Neural progenitor cell (in vitro differentiated cells): ENCODE results near the gene TMBIM4. TPM values are rescaled to one million over a fixed set of nuclear protein-coding genes. Genes with fewer than 3 reads are reported as not detected.

Source experiments
- DNase-seq: peaks from one replicate; pipeline ENCODE4 v3.0.0-alpha.2; 2016; ENCODE audit warnings: low spot score
- H2AFZ ChIP-seq: fragments of 200-600 bp; sonication (generic); replicated peaks from 2 replicates; pipeline ENCODE4 v1.6.1; 2016; ENCODE audit warnings: antibody characterized with exemption
- H3F3A ChIP-seq: fragments of 200-600 bp; sonication (generic); 2 replicates; pipeline ENCODE4 v1.6.1; 2016; ENCODE audit warnings: antibody characterized with exemption, low read depth
- H3K27ac ChIP-seq: fragments of 200-600 bp; sonication (generic); 2 replicates; pipeline ENCODE4 v1.5.1; 2016; ENCODE audit warnings: mild to moderate bottlenecking
- H3K27me3 ChIP-seq: fragments of 200-600 bp; sonication (generic); 2 replicates; pipeline ENCODE4 v1.6.1; 2016; ENCODE audit warnings: mild to moderate bottlenecking, moderate library complexity
- H3K36me3 ChIP-seq: fragments of 200-600 bp; sonication (generic); 2 replicates; pipeline ENCODE4 v1.5.1; 2016
- H3K4me1 ChIP-seq: fragments of 200-600 bp; sonication (generic); 2 replicates; pipeline ENCODE4 v1.6.1; 2016; ENCODE audit warnings: mixed run types
- H3K4me2 ChIP-seq: fragments of 200-600 bp; sonication (generic); 2 replicates; pipeline ENCODE4 v1.6.1; 2016
- H3K4me3 ChIP-seq: fragments of 200-600 bp; sonication (generic); 2 replicates; pipeline ENCODE4 v1.5.1; 2016
- H3K79me2 ChIP-seq: fragments of 200-600 bp; sonication (generic); 2 replicates; pipeline ENCODE4 v1.6.1; 2016; ENCODE audit warnings: low read depth
- H3K9ac ChIP-seq: fragments of 200-600 bp; sonication (generic); 2 replicates; pipeline ENCODE4 v1.6.1; 2016
- H3K9me3 ChIP-seq: fragments of 200-600 bp; sonication (generic); 2 replicates; pipeline ENCODE4 v1.5.1; 2016; ENCODE audit warnings: low read depth
- H4K20me1 ChIP-seq: fragments of 200-600 bp; sonication (generic); 2 replicates; pipeline ENCODE4 v1.6.1; 2016; ENCODE audit warnings: low read depth
- H3K27ac Mint-ChIP-seq: 3 replicates; pipeline ENCODE4 v1.8.0; 2021; ENCODE audit warnings: mixed read lengths
- H3K27me3 Mint-ChIP-seq: 2 replicates; pipeline ENCODE4 v1.8.0; 2022; ENCODE audit warnings: low read depth, mild to moderate bottlenecking, inconsistent platforms, moderate library complexity, mixed read lengths; ENCODE audit not compliant: insufficient read depth
- H3K36me3 Mint-ChIP-seq: 3 replicates; pipeline ENCODE4 v1.8.0; 2021; ENCODE audit warnings: mixed read lengths
- H3K4me1 Mint-ChIP-seq: 3 replicates; pipeline ENCODE4 v1.8.0; 2021; ENCODE audit warnings: mixed read lengths
- H3K4me3 Mint-ChIP-seq: 3 replicates; pipeline ENCODE4 v1.8.0; 2021; ENCODE audit warnings: mild to moderate bottlenecking, moderate library complexity, mixed read lengths
- H3K9me3 Mint-ChIP-seq: 3 replicates; pipeline ENCODE4 v1.8.0; 2020; ENCODE audit warnings: mixed read lengths
- EZH2 ChIP-seq: fragments of 200-600 bp; sonication (generic); IDR thresholded peaks from 2 replicates; pipeline ENCODE4 v1.6.1; 2017; ENCODE audit warnings: antibody characterized with exemption, mild to moderate bottlenecking, moderate library complexity
- EZH2phosphoT487 ChIP-seq: fragments of 200-600 bp; sonication (generic); IDR thresholded peaks from 2 replicates; pipeline ENCODE4 v1.6.1; 2017; ENCODE audit warnings: antibody characterized with exemption
- total RNA-seq: library from RNA; depleted of rRNA; stranded (reverse); fragments of >200 nt; gene quantifications from 2 replicates; pipeline ENCODE4 v1.2.3, GENCODE V29; 2015; ENCODE audit warnings: low replicate concordance
- TF ChIP-seq, protein P1 (sequence below): fragments of 200-600 bp; sonication (generic); IDR thresholded peaks from 2 replicates; pipeline ENCODE4 v1.5.1; 2017; ENCODE audit warnings: antibody characterized with exemption, mild to moderate bottlenecking

TMBIM4 gene
- total RNA-seq, 1 donor from 2014 or later = 63.7 TPM

DNA sequence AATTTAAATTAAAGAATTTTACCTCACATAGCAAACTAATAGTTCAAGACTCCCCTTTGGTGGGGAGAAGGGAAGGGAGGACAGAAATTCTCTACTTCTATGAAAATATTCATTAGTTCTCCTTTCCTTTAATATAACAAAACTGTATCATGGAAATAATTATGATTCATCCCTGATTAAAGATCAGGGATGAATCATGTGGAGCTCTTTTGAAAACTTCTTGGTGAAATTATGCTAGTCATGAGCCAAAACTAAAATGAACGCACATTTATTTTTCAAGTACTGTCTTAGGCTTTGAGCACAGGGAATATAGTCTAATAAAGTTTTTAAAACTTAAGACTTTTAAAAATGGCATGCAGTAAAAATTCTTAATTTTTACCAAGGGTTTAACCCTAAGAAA, 17.1 kb downstream of the TMBIM4 start:
- H3F3A ChIP-seq = no peaks in the 10 kb centered on the region
- H3K79me2 ChIP-seq = no peaks in the 10 kb centered on the region
- Mint-ChIP-seq H3K4me3 (no peak overlapping the region), H3K27ac (no peak overlapping the region), H3K4me1 (no peaks in the 10 kb centered on the region), H3K27me3 (no peaks in the 10 kb centered on the region), H3K9me3 (no peaks in the 10 kb centered on the region), H3K36me3 (no peaks in the 10 kb centered on the region)
- no peak overlapping the region for H3K4me2 ChIP-seq
- DNase-seq = no peak
- H3K27ac ChIP-seq = no peak overlapping the region
- H3K4me1 ChIP-seq = no peaks in the 10 kb centered on the region
- no peak overlapping the region for H3K9ac ChIP-seq
- no peak overlapping the region for H3K4me3 ChIP-seq
- no peaks in the 10 kb centered on the region for H3K9me3 ChIP-seq
- no peaks in the 10 kb centered on the region for H3K27me3 ChIP-seq
- H3K36me3 ChIP-seq = no peaks in the 10 kb centered on the region
- H4K20me1 ChIP-seq = no peaks in the 10 kb centered on the region
- no peak for TF ChIP-seq EZH2phosphoT487
- TF ChIP-seq, protein P1, sequence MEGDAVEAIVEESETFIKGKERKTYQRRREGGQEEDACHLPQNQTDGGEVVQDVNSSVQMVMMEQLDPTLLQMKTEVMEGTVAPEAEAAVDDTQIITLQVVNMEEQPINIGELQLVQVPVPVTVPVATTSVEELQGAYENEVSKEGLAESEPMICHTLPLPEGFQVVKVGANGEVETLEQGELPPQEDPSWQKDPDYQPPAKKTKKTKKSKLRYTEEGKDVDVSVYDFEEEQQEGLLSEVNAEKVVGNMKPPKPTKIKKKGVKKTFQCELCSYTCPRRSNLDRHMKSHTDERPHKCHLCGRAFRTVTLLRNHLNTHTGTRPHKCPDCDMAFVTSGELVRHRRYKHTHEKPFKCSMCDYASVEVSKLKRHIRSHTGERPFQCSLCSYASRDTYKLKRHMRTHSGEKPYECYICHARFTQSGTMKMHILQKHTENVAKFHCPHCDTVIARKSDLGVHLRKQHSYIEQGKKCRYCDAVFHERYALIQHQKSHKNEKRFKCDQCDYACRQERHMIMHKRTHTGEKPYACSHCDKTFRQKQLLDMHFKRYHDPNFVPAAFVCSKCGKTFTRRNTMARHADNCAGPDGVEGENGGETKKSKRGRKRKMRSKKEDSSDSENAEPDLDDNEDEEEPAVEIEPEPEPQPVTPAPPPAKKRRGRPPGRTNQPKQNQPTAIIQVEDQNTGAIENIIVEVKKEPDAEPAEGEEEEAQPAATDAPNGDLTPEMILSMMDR = no peak
- no peak for TF ChIP-seq EZH2
- no peak overlapping the region for H2AFZ ChIP-seq

DNA sequence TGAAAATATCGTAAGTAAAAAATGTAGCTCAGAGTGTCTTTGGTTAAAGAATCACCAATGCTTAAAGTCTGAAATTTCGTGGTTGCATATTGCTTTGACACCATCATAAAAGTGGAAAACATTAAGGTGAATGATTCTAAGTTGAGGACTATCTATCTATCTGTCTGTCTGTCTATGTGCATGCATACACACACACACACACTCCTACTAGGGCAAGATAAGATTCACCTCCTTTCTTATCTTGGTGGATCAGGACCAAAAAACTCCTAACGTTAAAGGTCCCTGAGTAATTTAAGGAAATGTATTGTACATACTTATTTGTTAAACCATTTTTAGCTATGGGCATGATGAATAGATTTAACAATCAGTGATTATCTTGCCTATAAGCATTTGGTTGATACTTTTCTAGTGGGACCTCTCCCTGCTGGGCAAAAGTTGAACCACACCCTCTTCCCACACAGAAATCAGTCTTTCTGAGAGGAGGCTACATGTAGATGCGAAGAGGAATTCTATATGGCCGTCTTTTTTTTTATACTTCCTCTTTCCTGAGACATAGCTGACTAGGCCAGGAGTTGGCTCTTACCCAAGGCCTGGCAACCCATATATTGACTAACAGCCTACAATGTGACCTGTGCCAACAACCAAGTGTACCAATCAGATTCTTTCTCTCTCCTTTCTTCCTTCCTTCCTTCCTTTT, 19.9 kb downstream of the TMBIM4 start:
- no peak overlapping the region for H3K9ac ChIP-seq
- H3K27ac ChIP-seq = no peak overlapping the region
- H3K27me3 Mint-ChIP-seq = no peaks in the 10 kb centered on the region
- no peaks in the 10 kb centered on the region for H3K9me3 ChIP-seq
- H3F3A ChIP-seq = no peaks in the 10 kb centered on the region
- no peak overlapping the region for H3K4me3 ChIP-seq
- no peaks in the 10 kb centered on the region for H3K79me2 ChIP-seq
- TF ChIP-seq EZH2phosphoT487 = no peak
- TF ChIP-seq, protein P1 = peak; percentile 21
- H4K20me1 ChIP-seq = no peaks in the 10 kb centered on the region
- H3K36me3 Mint-ChIP-seq = peaks cover 2% of the 10 kb centered on the region
- no peak overlapping the region for H3K4me2 ChIP-seq
- peaks cover 2% of the 10 kb centered on the region for H3K36me3 ChIP-seq
- no peaks in the 10 kb centered on the region for H3K9me3 Mint-ChIP-seq
- H2AFZ ChIP-seq = no peak overlapping the region
- H3K27ac Mint-ChIP-seq = no peak overlapping the region
- DNase-seq = no peak
- H3K4me3 Mint-ChIP-seq = no peak overlapping the region
- H3K27me3 ChIP-seq = no peaks in the 10 kb centered on the region
- no peaks in the 10 kb centered on the region for H3K4me1 Mint-ChIP-seq
- no peaks in the 10 kb centered on the region for H3K4me1 ChIP-seq

DNA sequence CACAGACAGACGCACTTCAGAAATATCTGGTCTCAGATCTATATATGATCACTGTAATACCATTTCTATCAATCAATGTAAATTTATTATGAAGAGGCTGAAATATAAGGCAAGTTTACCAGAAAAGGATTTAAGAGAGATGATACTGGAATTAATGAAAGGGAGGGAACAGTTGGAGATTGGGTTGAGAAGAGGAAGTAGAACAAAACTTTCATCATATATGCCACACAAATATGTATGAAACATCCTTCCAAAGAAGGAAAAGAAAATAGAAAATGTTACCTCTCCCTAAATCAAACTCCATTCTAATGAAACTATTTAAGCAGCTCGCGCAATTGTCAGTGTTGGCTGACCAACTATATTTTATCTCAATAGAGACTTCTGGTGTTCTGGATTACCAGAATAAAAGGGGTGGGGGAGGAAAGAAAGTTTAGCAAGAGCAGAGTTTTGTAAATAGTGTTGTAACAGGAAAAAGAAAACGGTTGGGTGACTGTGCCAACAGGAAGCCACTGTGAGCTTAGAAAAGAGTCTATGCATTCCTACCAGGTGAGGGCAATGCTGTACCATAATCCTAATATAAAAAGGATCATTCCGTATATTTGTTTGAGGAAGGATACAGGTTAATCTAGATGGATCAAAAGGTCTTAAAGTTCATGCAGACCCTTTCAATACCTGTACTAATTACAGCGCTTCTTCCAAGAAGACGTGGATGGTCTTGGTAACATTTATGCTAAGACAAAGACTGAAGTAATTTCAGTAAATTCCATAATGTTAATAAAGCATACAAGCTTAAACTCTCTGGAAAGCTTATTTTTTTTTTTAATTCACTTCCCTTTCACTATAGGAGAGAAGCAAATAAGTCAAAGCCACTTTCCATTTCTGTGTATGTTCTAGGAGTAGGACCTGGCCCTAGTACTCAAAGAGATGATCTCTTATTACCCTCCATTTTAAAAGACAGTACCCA, 24.7 kb downstream of the TMBIM4 start:
- Histone ChIP-seq H3K4me2 (no peak overlapping the region), H3K36me3 (peaks cover 27% of the 10 kb centered on the region), H3K9ac (no peak overlapping the region), H4K20me1 (no peaks in the 10 kb centered on the region), H3K27me3 (no peaks in the 10 kb centered on the region), H3K27ac (no peak overlapping the region), H3K9me3 (peaks cover 21% of the 10 kb centered on the region), H3K4me3 (no peak overlapping the region), H3K4me1 (no peaks in the 10 kb centered on the region), H2AFZ (no peak overlapping the region), H3F3A (no peaks in the 10 kb centered on the region), H3K79me2 (no peaks in the 10 kb centered on the region)
- Mint-ChIP-seq H3K36me3 (peaks cover 20% of the 10 kb centered on the region), H3K4me1 (no peaks in the 10 kb centered on the region), H3K9me3 (peaks cover 18% of the 10 kb centered on the region), H3K4me3 (no peak overlapping the region), H3K27me3 (peaks cover 2% of the 10 kb centered on the region), H3K27ac (no peak overlapping the region)
- TF ChIP-seq EZH2 (no peak), EZH2phosphoT487 (no peak)
- TF ChIP-seq, protein P1 = peak; percentile 69
- DNase-seq = peak; percentile 35
